UCSD-AML1 (cell line): ENCODE measurements around the gene RIN1.
"Not testable (repeated sequence)": the region's sequence is repeated elsewhere in the genome, so short reads cannot be mapped to it uniquely, and the experiment has no call there.

Experiments used
- DNase-seq: peaks from one replicate; lab custom pipeline; 2025; ENCODE audit not compliant: unreplicated experiment; lab: John Stamatoyannopoulos, UW

Gene RIN1, protein sequence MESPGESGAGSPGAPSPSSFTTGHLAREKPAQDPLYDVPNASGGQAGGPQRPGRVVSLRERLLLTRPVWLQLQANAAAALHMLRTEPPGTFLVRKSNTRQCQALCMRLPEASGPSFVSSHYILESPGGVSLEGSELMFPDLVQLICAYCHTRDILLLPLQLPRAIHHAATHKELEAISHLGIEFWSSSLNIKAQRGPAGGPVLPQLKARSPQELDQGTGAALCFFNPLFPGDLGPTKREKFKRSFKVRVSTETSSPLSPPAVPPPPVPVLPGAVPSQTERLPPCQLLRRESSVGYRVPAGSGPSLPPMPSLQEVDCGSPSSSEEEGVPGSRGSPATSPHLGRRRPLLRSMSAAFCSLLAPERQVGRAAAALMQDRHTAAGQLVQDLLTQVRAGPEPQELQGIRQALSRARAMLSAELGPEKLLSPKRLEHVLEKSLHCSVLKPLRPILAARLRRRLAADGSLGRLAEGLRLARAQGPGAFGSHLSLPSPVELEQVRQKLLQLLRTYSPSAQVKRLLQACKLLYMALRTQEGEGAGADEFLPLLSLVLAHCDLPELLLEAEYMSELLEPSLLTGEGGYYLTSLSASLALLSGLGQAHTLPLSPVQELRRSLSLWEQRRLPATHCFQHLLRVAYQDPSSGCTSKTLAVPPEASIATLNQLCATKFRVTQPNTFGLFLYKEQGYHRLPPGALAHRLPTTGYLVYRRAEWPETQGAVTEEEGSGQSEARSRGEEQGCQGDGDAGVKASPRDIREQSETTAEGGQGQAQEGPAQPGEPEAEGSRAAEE

DNA sequence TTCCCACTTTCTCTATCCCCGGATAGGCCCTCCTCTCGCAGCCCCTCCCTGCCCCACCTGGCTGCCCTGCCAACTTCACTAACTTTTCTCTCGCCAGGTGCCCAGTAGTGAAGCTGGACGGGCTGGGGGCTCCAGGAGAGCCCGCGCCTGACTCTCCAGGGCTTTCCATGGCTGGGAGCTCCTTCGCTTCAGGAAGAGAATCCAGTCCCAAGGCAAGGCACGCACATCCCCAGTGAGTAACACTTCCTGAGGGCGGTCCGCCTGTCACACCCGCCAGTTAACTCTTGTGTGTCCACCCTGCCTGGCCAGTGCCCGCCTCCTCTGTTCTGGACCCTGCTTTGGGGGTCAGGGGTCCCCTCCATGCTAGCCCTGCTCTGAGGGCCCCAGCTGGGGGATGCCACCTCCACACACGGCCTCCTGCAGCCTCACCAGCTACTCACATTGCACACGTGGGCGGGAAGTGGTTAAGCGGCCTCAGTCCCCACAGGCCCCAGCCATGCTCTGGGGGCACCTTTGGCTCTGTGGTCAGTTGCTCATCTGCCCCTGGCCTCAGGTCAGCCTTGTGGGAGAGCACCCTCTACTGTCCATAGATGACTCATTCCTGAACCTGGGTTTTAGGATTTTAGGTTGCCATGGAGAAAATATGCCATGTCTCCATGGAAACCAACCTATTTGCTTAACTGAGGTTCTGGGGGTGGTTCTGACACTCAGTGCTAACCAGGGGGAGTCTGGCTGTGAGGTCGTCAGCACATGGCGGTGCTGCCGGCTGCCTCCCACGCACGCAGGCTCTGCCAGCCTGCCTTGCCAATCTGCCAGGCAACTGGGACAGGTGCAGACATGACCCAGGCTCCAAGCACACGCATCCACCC, at the start of gene RIN1:
TSS of gene RIN1 (minus strand) at position 201 of the 869 bp plus-strand sequence. CDS start at position 169, 32 bp downstream.
- DNase-seq, result peak; percentile 60

DNA sequence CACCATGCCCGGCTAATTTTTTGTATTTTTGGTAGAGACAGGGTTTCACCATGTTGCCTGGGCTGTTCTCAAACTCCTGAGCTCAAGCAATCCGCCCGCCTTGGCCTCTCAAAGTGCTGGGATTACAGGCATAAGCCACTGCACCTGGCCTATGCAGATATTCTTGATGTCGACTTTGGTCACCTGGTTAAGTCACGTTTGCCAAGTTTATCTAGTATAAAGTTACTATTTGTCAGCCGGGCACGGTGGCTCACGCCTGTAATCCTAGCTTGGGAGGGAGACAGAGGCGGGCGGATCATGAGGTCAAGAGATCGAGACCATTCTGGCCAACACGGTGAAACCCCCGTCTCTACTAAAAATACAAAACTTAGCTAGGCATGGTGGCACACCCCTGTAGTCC, 48.1 kb upstream of the RIN1 start:
- not testable (repeated sequence) for DNase-seq

DNA sequence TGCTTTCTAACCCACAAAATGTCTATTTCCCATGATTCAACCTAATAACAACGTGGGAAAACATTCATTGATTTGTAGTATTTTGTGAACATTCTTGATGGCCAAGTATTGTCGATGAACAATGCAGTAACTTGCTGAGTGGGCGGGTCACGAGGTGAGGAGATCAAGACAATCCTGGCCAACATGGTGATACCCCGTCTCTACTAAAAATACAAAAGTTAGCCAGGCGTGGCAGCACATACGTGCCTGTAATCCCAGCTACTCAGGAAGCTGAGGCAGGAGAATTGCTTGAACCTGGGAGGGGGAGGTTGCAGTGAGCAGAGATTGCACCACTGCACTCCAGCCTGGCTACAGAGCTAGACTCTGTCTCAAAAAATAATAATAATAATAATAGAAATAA, 44.0 kb upstream of the RIN1 start:
- DNase-seq, result not testable (repeated sequence)

DNA sequence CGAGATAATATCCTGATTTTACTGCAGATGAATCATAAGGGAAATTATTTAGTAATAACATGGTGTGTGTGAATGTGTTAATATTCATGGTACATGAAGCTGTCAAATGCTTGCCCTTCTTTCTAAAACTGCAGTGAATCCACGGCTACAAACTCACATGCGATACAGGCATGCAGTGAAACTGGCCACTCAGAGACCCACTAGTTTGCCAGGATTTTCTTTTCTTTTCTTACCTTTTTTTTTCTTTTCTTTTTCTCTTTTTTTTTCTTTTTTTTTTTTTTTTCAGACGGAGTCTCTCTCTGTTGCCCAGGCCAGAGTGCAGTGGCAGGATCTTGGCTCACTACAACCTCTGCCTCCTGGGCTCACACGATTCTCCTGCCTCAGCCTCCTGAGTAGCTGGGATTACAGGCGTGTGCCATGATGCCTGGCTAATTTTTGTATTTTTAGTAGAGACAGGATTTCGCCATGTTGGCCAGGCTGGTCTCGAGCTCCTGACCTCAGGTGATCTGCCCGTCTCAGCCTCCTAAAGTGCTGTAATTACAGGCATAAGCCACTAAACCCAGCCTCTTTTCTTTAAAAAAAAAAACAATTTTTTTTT, 37.6 kb upstream of the RIN1 start:
- not testable (repeated sequence) for DNase-seq

DNA sequence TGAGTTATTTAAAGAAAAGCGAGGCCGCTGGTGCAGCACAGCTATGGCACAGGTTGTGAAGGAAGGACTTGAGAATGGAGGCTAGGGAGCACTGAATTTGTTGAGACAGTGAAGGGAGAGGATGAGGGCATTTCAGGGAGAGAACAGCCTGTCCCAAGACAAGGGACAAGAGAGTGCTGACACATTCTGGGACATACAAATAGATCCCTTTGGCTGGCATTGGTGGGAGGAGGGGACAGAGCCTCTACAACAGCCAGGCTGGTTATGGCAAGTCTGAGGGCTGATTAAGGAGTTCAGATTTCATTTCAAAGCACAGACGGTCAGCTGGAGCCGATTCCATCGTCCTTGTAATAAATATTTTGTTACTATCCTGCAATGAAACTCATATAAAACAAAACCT, 37.0 kb upstream of the RIN1 start:
- DNase-seq, result no peak

DNA sequence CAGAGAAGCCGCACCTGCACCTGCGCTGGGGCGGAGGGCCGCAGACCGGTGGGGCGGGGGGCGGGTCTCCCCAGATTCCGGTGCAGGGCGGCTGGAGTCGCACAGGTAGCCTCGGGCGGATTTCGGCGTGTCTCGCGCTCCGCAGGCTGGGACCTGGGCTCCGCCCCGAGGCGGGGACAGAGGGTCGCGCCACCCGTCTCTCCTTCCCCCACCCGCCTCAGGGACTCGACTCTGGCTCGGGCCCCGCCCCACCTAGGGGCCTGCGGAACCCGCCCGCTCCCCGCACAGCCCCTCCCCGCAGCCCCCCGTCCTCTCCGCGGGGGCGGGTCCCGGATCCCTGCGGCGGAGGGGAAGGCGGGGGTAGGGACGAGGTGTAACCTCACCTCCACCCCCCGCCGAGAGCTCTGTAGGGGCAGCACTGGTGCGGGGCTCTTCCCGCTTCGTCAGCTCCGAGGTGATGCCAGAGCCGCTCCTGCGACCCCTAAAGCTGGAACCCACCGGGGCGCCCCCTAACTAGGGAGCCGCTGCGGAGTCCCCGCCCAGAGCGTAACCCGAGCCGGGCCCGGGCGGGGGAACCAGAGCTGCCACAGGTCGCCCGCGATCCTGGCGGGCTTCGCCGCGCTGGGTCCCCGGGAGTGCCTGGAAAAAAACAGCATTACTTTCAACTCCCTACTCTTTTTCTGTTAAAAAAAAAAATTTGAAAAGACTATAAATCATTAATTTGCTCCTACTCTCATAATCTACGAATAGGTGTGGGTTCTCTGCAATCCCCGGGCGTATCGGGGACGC, 35.6 kb upstream of the RIN1 start, which contains the start of gene SLC29A2:
TSS of gene SLC29A2 (minus strand) at position 134 of the 789 bp plus-strand sequence. CDS start 169 bp downstream, outside the sequence.
- peak; percentile 76 for DNase-seq

DNA sequence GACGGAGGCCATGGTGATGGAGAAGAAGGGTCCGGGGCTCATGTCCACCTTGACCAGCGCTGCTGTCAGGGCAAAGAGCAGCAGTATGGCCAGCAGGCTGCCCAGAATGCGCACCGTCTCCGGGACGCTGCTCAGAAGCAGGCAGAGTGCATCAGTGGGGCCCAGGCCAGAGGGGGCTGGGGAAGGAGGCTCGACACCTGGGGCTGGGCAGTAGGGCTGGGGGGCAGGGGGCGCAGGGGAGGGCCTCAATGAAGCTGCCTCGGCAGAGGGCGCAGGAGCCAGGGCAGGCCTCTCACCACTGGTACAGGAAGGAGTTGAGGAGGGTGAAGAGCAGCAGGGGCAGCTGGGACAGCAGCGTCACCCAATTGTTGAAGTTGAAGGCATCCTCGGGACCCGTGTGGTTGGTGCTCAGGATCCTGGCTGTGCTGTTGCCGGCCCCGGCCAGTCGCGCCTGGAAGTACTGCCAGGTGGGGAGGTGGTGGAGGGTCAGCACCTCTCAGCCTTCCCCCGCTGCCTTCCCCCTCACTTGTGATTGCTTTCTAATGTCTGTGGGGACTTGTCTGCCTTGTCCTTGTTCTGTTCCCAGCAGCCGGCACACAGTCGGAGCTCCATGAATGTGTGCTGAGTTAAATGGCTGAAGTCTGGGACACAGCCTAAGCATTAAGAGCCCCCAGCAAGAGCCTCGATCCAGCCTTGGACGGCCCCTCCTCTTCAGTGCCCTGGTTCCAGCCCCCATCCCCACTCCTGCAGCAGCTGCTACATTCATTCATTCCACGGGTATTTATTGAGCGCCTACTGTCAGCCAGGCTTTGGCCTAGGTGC, 33.0 kb upstream of the RIN1 start:
- no peak for DNase-seq

DNA sequence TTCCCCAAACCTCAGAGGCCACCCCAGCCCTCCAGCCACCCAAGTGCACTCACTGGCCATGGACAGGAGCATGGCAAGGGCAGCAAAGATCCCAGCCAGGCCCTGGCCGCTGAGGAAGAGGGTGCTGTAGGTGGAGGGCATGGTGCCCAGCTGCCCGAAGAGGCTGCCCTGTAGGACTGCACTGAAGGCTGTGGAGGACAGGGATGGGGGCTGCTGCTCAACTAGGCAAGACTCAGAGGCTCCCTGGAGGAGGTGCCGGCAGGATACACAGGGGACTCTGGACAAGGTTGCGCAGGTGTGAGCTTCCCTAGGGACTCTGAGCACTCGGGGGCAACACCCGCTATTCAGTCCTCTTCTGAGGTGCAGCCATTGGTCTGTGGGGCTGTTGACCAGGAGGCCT, 32.2 kb upstream of the RIN1 start:
- no peak for DNase-seq

DNA sequence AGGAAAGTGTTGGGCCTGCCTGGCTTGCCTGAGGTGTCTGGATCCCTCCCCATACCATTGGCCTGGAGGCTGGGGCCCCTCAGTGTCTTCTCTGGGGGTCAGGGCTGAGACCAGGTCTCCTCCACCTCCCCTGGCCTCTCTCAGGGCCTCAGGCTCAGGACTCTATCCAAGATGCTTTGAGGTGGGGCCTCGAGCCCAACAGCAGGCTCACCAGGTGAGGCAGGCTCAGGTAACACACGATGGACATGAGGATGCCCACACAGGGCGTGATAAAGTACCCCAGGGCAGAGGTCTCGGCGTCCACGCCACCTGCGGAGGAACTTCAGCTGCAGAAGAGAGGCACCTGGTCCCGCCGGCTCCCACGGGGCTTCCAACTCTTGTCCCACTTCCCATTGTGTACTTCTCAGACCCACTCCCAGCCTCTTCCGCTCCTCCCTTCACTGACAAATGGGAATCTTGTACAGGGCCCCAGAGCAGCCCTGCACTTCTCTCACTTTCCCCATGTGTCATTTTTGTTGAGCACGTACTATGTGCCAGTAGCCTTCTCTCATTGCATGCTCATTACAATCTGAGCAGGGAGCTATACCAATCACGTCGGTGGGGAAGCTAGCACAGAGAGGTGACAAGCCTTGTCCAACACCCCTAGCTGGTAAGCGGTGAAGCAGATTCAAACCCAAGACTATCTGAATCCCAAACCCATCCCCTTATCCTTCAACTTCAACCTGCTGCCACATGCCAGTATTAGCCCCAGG, 31.5 kb upstream of the RIN1 start:
- no peak for DNase-seq

DNA sequence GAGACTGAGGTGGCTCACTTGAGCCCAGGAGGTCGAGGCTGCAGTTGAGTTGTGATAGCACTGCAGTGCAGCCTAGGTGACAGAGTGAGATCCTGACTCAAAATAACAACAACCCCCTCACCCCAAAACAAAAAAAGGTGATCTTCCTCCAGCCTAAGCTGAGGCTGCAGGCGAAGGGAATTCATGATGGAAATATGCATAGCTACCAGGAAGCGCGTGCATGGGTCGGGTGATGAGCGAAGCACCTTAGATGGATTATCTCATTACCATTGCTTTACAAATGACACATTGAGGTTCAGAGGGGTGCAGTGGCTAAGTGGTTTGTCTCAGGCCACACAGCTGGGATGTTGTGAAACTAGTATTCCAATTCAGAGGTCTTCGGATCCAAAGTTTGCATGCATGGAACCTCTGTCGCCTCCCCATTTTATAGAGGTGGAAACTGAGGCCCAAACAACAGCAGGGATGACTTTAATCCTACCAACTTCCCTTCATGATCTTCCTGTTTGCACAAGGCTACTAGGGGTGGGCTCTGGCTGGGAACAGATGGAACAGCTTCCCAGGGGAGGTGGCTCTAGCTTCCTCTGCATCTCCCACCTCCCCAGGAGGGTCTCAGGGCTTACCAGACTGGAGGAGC, 30.7 kb upstream of the RIN1 start:
- no peak for DNase-seq

DNA sequence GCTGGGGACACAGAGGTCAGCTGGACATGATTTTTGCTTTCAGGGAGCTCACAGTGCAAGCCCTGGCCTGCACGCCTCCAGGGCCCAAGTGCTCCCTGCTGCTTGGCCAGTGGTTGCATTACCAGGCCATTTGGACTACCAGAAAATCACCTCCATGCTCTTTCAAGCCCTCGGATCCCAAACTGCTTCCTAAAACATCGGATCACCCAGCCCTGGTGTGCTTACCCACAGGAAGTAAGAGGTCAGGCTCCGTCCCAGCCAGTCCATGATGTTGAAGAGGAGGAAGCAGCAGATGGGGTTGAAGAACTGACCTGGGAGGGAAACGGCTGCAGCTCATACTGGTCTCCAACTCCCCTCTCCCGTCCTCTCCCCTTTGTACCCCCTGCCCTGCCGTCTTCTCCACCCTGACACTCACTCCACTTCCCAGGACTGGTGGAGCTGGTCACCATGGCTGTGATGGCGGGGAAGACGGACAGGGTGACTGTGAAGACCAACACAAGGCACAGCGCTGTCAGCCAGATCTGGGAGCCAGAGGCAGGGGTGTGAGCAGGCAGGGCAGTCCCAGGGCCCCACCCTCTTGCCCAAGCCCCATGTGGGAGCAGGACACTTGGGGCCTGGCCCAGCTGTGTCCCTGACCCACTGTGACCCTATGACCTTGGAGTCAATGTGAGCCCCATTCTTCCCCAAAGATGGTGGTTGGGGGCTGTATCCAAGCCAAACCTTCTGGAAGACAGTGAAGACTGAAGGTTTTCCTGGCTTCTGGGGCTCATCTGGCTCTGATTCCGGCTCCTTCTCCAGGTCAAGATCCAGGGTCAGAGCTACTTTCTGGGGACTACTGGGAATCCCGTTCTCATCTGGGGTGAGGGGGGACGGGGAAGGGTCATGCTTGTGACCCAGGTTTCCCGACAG, 29.7 kb upstream of the RIN1 start:
- no peak for DNase-seq

DNA sequence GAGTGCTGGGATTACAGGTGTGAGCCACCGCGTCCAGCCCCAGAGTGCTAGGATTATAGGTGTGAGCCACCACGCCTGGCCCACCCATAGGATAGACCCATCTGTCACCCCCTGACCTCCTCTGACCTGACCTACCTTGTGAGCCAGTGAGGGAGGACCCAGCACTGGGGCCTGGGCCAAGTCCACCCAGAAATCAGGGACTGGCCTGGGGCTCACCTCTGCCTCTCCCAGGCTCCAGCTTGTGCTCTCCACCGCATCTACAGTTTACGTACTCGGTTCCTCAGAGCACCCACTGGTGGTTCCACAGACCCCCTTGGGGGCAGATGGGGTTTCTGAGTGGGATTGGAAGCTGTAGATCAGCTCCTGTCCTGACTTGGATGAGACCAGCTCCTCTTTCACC, 28.9 kb upstream of the RIN1 start:
- DNase-seq, result no peak

DNA sequence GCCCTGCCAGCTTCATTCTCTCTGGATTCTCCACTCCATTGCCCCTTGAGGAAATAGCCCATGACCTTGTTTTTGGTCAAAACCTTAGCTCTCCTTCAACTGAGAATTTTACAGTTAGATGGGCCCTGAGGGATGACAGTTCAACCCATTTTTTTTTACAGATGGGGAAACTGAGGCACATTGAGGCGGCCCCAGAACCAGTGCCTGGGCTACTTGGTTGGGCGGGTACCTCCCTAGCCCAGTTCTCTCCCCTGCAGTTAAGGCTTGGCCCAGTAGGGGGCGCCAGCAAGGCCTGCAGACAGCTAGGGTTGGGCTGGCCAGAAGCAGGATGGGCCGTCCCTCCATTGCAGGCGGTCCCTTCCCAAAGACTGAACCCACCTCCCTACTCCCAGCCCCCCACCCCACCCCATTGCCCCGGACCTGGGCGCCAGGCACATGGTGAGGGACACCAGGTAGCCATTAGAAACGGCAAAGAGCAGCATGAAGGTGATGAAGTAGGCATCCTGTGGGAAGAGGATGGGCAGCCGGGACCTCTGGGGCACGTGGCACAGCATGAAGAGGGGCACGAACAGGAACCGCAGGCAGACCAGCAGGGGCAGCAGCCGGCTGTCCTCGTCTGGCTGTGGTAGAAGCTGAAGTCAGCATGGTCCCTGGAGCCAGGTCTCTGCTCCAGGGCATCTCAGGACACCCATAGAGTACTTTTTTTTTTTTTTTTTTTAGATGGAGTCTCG, 27.7 kb upstream of the RIN1 start:
- DNase-seq, result peak; percentile 69

DNA sequence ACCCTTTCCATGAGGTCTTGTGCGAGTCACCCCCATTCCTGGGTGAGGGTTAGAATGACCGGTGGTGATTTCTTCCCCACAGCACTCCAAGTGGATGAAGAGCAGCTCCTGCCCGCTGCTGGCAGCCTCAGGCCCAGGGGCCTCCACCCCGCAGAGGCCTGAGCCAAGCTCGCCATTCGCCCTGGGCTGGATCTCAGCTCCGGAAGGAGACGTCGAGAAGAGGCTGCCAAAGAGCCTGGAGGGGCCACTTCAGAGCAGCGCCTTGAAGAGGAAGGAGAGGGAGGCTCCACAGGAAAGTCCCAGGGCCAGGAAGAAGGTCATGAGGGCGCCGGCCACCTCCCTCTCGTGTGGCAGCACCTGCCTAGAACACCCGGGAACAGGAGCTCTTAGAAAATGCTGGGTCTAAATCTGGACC, 27.0 kb upstream of the RIN1 start:
- no peak for DNase-seq

DNA sequence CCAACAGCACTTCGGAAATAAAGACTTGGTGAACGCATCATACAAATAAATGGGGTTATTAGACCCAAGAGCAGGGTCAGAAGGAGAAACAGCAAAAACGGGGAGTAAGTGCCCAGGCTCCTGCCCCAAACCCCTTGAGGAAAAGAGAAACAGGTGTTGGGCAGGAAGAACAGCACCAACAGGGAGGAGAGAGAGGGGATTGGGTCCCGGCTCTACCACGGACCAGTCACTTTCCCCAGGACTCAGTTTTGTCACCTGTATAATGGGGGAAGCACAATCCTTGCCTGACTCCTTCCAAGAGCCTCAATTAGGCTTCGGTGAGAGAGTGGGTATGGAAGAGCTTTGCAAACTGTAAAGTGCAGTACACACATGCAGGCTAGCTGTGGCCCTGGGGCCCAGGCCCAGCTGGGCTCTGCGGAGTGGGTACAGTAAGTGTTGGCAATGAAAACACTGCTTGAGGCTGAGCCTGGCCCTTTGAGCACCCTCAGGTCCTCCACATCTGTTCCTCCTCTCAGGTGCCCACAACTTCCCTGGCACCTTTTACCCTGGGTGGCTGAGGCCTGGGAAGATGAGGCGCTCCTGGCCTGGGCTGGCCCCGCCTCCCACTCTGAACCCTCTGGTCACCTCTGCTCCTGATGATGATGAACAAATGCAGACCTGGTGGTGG, 26.4 kb upstream of the RIN1 start:
- no peak for DNase-seq

DNA sequence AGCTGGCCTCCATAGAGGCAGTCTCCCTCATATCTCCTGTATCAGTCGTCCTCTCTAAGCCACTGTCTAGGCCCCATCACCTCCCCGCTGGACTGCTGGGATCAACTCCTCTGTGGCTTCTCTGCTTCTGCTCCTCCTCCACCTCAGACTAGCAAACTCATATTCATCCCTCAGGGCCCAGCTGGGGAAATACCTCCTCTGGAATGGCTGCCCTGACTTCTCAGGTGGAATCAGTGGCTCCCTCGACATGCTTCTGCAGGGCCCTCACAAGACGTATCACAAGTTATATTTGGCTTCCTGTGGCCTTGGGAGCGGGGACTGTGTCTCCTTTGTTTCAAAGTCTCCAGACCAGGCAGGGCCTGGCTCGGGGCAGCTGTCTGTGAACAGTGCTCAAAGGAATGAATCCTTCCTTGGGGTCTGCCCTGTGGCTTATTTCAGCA, 25.3 kb upstream of the RIN1 start:
- no peak for DNase-seq
